Gastrocnemius medialis (tissue), 4 donors: ENCODE data around the gene ATG4D.

ENCODE experiments used
- CTCF ChIP-seq, 5 experiments: fragments of 450-650 bp in 3 of 5; fragments of 200-600 bp in 2 of 5; sonication (generic) in 2 of 5; IDR thresholded peaks in 4 of 5; conservative IDR thresholded peaks in 1 of 5; 1 replicate in 4 of 5; 2 replicates in 1 of 5; pipeline ENCODE4 v1.5.1; 2016 to 2019; ENCODE audit warnings: antibody characterized with exemption in 5 of 5, mild to moderate bottlenecking in 3 of 5, moderate library complexity in 3 of 5
- POLR2A ChIP-seq, 2 donors: fragments of 450-650 bp; IDR thresholded peaks; one replicate each; pipeline ENCODE4 v1.6.1; 2017; ENCODE audit warnings: antibody characterized with exemption in 2 of 2, mild to moderate bottlenecking in 2 of 2, moderate library complexity in 2 of 2

DNA sequence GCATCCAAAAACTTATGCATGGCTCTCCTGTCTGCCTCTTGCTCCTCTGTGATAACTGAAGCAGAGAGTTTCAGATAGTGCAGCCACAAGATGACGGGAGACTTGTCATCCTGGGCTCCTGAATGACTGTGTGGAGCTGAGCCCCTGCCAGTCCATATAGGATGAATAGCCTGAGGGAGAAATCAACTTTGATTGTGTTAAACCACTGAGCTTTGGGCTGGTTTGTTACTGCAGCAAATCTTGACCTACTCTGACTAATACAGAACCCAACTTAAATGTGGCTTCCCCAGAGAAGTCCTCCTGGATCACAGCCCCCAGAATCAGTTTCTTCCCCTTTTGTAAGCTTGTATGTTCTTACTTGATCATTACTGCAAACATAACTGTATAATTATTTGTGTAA, 11.2 kb upstream of the ATG4D start:
- TF ChIP-seq CTCF (IDR thresholded peaks at IDR 0.05 in 4 of 5, conservative IDR thresholded peaks at IDR 0.05 in 1 of 5) (no peak), POLR2A (IDR thresholded peaks at IDR 0.05) (no peak)
